ENCODE data around the gene NEUROG1.

The NEUROG1 gene

DNA sequence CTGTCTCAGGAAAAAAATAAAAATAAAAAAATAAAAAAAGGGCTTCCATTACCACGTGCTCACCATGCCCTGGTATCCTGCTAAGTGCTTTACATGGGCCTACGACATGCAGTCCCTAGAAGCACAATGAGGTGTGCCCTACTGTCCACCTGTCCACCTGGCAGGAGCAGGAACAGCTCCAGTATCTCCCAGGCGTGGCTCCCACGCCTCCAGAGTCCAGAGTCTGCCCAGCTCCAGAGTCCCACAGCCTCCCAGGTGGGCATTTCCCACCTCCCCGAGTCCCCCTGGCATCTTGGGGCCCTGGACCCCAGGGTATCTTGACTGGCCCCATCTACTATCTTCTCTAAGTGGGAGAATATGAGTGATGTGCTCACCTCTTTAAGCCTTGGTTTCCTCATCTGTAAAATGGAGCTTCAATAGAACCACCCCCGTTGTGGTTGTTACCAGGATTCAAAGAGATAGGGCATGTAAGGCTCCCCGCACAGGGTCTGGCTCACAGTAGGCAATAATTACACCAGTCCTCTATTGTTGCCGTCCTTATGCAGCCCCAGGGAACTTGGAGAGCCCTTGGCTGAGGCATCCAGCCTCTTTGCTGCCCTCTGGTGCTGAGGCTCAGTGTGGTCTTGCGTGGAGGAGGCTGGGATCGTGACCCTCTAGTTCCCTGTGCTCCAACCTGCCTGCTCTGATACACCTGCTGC lies 34.1 kb upstream of the NEUROG1 start:
- H3K4me1 ChIP-seq (ENCODE audit: control insufficient read depth, insufficient read depth, low read length): no peaks in the 10 kb centered on the region
- no peaks in the 10 kb centered on the region for H3K27me3 ChIP-seq (ENCODE audit: control insufficient read depth, insufficient read depth, low read length)
- no peaks in the 10 kb centered on the region for H3K36me3 ChIP-seq (ENCODE audit: control insufficient read depth, insufficient read depth, low read length)
- H3K4me3 ChIP-seq (ENCODE audit: low read length): no peak overlapping the region
- H3K27ac ChIP-seq (ENCODE audit: low read depth, low read length): no peak overlapping the region
- no peak overlapping the region for H3K9ac ChIP-seq (ENCODE audit: low read length)

DNA sequence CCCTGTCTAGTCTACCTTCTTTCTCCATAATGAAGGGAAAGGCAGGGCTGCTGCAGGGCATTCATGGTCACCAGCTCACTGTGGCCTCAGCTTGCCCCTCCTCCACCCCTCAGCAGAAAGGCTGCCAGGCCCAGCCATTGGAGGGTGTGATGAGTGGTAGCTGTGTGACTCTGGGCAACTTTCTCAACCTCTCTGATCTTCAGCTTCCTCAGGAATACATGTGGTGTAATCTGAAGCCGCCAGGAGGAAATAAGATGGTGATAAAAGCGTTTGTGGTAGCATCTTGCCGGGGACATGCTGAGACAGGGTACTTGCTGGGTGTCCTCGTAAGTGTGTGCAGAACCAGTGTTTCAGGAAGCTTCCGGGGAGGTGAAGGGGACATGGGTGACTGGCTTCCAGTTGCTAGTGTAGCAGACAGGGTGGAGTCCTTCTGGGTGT lies 33.2 kb upstream of the NEUROG1 start:
- Histone ChIP-seq H3K4me3 (ENCODE audit: low read length) (no peak overlapping the region), H3K27ac (ENCODE audit: low read depth, low read length) (no peak overlapping the region), H3K9ac (ENCODE audit: low read length) (no peak overlapping the region), H3K27me3 (ENCODE audit: control insufficient read depth, insufficient read depth, low read length) (no peaks in the 10 kb centered on the region), H3K36me3 (ENCODE audit: control insufficient read depth, insufficient read depth, low read length) (no peaks in the 10 kb centered on the region), H3K4me1 (ENCODE audit: control insufficient read depth, insufficient read depth, low read length) (no peaks in the 10 kb centered on the region)

DNA sequence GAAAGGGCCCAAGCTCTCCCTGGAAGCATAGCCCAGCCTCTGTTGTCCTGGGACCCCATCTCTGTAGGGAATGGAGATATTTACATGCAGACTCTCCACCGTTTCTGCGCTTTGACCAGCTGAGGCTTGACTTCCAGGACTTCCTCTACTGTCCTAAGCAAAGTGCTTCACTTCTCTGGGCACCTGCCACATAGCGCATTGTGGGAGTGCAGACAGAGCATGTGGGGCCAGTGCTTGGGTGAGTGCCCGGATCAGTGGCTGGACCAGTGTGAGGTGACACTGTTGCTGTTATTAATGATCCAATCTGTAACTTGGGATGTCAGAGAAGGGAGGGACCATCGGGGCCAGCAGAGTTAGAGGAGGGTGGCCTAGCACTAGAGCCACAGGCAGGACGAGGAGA lies 32.5 kb upstream of the NEUROG1 start:
- Histone ChIP-seq H3K36me3 (ENCODE audit: control insufficient read depth, insufficient read depth, low read length) (no peaks in the 10 kb centered on the region), H3K9ac (ENCODE audit: low read length) (no peak overlapping the region), H3K4me1 (ENCODE audit: control insufficient read depth, insufficient read depth, low read length) (no peaks in the 10 kb centered on the region), H3K4me3 (ENCODE audit: low read length) (no peak overlapping the region), H3K27ac (ENCODE audit: low read depth, low read length) (no peak overlapping the region), H3K27me3 (ENCODE audit: control insufficient read depth, insufficient read depth, low read length) (no peaks in the 10 kb centered on the region)

DNA sequence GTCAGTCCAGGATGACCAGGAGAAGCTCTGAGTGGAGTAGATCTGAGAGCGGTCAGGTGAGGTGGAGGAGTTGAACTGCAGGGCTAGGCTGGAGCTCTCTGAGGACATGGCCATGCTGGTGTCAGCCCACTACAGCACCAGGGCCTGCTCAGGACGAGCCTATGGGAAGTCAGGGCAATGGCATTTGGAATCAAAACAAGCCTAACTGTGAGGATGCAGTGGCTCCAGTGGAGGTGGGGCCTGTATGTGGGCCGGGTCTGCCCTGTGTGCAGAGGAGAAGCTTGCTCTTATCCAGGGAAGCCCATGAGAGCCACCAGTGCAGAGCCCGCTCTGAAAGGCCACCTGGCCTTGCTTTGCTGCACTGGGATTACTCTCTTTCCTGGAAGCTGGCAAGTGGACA lies 31.9 kb upstream of the NEUROG1 start:
- H3K27me3 ChIP-seq (ENCODE audit: control insufficient read depth, insufficient read depth, low read length): no peaks in the 10 kb centered on the region

DNA sequence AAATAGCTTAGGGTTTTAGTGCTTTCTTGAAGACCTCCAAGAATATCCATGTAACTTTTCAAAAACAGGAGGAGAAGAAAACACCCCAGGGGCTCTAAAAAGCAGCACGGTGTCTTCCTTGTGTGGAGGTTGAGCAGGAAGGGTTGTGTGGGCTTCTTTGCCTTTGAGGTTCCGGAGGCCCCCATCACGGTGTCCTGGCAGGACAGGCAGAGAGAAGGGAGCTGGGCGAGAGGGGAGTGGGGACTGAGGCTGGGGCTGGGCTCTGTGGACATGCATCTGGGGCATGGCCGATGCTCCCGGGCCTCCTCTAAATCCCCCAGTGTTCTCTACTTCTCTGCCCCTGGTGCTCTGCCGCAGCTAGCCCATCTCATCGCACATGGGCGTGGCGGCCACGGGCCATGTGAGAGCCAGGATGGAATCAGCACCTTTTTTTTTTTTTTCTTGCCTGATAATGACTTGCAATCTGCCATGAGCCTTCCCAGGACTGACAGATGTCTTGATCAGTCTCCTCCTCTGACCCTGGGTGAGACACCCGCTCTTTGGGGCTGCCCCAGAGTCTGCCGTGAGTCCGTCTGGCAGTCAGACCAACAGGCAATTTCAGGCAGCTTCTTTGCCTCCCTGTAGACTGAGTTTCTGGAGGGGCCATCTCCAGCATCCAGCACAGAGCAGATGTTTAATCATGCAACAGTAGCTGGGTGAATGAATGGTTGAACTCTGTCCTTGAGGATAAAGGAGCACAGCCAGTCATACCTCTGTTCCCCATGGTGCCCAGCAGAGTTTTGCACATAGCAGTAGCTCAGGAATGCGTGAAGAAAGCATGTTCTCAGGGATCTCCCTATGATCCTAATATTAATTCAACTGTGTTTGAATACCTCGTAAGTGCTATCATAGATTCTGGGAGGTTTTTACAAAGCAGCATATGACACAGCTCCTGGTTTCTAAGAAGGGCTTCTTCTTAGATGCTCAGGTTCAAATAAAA lies 30.9 kb upstream of the NEUROG1 start:
- Histone ChIP-seq H3K27ac (ENCODE audit: low read depth, low read length) (no peak overlapping the region), H3K9ac (ENCODE audit: low read length) (no peak overlapping the region), H3K36me3 (ENCODE audit: control insufficient read depth, insufficient read depth, low read length) (no peaks in the 10 kb centered on the region), H3K27me3 (ENCODE audit: control insufficient read depth, insufficient read depth, low read length) (no peaks in the 10 kb centered on the region), H3K4me3 (ENCODE audit: low read length) (no peak overlapping the region), H3K4me1 (ENCODE audit: control insufficient read depth, insufficient read depth, low read length) (no peaks in the 10 kb centered on the region)

More for the DNA sequence above, 31.9 kb upstream of the NEUROG1 start:
- no peaks in the 10 kb centered on the region for H3K36me3 ChIP-seq (ENCODE audit: control insufficient read depth, insufficient read depth, low read length)
- H3K27ac ChIP-seq (ENCODE audit: low read depth, low read length): no peak overlapping the region
- no peak overlapping the region for H3K4me3 ChIP-seq (ENCODE audit: low read length)
- no peak overlapping the region for H3K9ac ChIP-seq (ENCODE audit: low read length)
- no peaks in the 10 kb centered on the region for H3K4me1 ChIP-seq (ENCODE audit: control insufficient read depth, insufficient read depth, low read length)

DNA sequence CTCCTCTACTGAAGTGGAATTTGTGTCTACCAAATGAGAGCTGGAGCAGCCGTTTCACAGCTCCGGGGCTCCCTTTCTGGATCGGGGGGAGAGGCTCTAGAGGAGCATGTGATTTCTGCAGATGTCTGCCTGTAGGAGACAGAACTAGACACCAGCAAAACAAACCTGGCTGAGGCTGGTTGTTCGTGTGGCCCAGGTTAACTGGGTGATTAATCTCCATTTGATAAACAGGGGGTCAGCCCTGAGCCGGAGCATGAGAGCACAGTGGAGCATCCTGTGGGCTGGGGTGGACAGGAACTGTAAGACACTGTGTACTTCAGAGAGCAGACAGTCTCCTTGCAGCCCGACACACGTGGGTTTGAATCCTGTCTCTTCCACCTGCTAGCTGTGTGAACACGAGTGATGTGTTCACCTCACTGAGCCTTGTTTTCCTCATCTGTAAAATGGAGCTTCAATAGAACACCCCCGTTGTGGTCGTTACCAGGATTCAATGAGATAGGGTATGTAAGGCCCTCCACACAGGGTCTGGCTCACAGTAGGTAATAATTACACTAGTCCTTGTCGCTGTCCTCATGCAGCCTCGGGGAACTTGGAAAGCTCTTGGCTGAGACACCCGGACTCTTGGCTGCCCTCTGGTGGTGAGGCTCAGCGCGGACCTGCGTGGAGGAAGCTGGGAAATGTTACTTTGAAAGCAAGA lies 30.1 kb upstream of the NEUROG1 start:
- Histone ChIP-seq H3K4me1 (ENCODE audit: control insufficient read depth, insufficient read depth, low read length) (no peaks in the 10 kb centered on the region), H3K9ac (ENCODE audit: low read length) (no peak overlapping the region), H3K27me3 (ENCODE audit: control insufficient read depth, insufficient read depth, low read length) (no peaks in the 10 kb centered on the region), H3K27ac (ENCODE audit: low read depth, low read length) (no peak overlapping the region), H3K4me3 (ENCODE audit: low read length) (no peak overlapping the region), H3K36me3 (ENCODE audit: control insufficient read depth, insufficient read depth, low read length) (no peaks in the 10 kb centered on the region)

DNA sequence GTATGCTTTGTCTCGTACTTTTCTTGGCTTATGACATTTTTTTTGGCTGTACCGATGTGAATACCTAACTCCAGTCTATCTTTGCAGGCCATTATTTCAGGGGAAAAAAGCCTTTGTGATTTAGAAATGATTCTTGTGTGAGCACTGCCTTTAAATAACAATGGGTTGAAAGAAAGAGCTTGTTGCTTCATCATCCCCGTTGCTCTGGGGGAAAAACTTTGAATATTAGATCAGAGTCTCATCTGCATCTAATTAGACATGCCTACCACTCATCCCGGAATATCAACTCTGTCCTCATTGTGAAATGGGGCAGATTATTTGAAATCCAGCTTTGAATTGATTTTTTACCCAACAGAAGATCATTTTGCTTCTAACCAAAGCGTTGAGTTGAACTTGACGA lies 29.5 kb upstream of the NEUROG1 start:
- no peaks in the 10 kb centered on the region for H3K4me1 ChIP-seq (ENCODE audit: control insufficient read depth, insufficient read depth, low read length)
- H3K27me3 ChIP-seq (ENCODE audit: control insufficient read depth, insufficient read depth, low read length): no peaks in the 10 kb centered on the region
- H3K4me3 ChIP-seq (ENCODE audit: low read length): no peak overlapping the region
- no peaks in the 10 kb centered on the region for H3K36me3 ChIP-seq (ENCODE audit: control insufficient read depth, insufficient read depth, low read length)
- H3K27ac ChIP-seq (ENCODE audit: low read depth, low read length): no peak overlapping the region
- H3K9ac ChIP-seq (ENCODE audit: low read length): no peak overlapping the region

DNA sequence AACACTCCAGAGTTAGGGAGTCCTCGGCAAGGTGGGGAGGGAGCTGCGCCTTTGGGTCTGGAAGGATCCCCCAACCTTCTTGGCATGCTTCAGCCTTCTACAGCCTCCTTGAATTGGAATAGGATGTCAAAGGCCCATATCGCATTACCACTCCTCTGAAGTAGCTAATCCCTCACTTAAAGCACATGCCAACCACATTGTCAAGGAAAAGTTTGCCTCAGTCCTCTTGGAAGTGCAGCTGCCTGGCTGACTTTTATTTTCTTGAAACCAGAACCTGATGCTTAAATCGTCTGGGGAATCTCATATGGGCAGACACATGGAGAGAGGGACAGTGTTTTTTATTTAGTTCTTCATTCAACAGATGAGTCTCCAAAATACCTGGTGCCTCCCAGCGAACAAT lies 28.6 kb upstream of the NEUROG1 start:
- no peak overlapping the region for H3K27ac ChIP-seq (ENCODE audit: low read depth, low read length)
- no peak overlapping the region for H3K4me3 ChIP-seq (ENCODE audit: low read length)
- H3K27me3 ChIP-seq (ENCODE audit: control insufficient read depth, insufficient read depth, low read length): peaks cover 3% of the 10 kb centered on the region
- H3K9ac ChIP-seq (ENCODE audit: low read length): no peak overlapping the region
- H3K36me3 ChIP-seq (ENCODE audit: control insufficient read depth, insufficient read depth, low read length): no peaks in the 10 kb centered on the region
- H3K4me1 ChIP-seq (ENCODE audit: control insufficient read depth, insufficient read depth, low read length): no peaks in the 10 kb centered on the region

DNA sequence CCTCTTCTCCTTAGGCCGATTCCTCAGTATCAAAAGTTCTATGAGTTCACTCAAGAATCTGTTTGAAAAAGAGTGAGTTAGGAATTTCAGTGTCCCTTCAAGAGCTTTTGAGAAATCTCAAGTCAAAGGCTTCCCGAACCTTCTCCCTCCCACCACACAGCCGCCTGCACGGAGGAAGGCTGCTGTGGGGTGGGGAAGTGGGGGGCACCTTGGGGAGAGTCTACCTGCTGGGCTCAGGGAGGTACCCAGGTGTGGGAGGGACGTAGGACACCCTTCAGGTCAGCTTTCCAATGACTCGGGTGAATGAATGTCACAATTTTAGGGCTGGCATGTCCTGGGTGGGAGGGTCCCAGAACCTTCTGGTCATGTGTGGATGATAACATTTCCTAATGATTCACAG lies 25.5 kb upstream of the NEUROG1 start:
- H3K9ac ChIP-seq (ENCODE audit: low read length): no peak overlapping the region
- H3K4me1 ChIP-seq (ENCODE audit: control insufficient read depth, insufficient read depth, low read length): no peaks in the 10 kb centered on the region

DNA sequence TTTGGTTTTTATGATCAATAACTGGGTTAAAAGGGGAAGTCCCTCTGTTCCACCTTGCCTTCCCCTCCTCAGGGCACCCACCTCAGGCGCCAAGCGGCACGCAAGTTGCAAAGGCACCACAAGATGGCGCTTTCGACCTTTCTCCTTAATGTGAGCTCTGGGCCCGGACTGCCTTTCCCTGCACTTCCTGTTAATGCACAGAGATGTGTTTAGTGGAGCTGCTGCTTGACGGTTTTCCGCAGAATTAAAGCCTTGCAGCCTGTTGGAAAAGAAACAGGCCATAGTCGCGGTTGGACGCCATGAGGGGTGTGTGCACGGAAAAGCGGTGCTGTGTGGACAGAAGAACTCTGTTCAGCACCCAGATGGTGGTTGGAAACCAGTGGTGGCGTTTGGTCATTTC lies 25.1 kb upstream of the NEUROG1 start:
- H3K4me3 ChIP-seq (ENCODE audit: low read length): no peak overlapping the region
- no peak overlapping the region for H3K9ac ChIP-seq (ENCODE audit: low read length)
- H3K36me3 ChIP-seq (ENCODE audit: control insufficient read depth, insufficient read depth, low read length): no peaks in the 10 kb centered on the region
- H3K4me1 ChIP-seq (ENCODE audit: control insufficient read depth, insufficient read depth, low read length): no peaks in the 10 kb centered on the region
- H3K27me3 ChIP-seq (ENCODE audit: control insufficient read depth, insufficient read depth, low read length): peaks cover 4% of the 10 kb centered on the region
- H3K27ac ChIP-seq (ENCODE audit: low read depth, low read length): no peak overlapping the region

More for the DNA sequence above, 25.5 kb upstream of the NEUROG1 start:
- H3K36me3 ChIP-seq (ENCODE audit: control insufficient read depth, insufficient read depth, low read length): no peaks in the 10 kb centered on the region
- peaks cover 4% of the 10 kb centered on the region for H3K27me3 ChIP-seq (ENCODE audit: control insufficient read depth, insufficient read depth, low read length)
- no peak overlapping the region for H3K27ac ChIP-seq (ENCODE audit: low read depth, low read length)
- H3K4me3 ChIP-seq (ENCODE audit: low read length): no peak overlapping the region

DNA sequence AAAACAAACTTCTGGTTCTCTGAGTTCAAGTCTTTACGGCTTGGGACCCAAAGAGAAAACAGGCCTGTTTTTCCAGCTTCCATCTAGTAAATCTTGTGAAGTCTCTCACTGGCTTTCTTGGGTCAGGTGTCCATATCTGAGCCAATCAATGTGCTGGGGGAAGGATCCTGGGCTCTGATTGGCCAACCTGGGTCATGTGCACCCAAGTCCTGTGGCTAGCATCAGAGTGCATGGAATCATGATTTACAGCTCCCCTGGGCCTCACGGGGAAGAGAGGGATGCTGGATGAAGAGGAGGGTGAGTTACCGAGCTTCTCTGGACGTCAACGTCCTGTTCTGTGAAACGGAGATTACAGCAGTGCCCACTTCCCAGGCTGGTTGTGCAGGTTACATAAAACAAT lies 23.6 kb upstream of the NEUROG1 start:
- no peaks in the 10 kb centered on the region for H3K4me1 ChIP-seq (ENCODE audit: control insufficient read depth, insufficient read depth, low read length)
- no peaks in the 10 kb centered on the region for H3K36me3 ChIP-seq (ENCODE audit: control insufficient read depth, insufficient read depth, low read length)
- H3K27ac ChIP-seq (ENCODE audit: low read depth, low read length): no peak overlapping the region
- no peak overlapping the region for H3K9ac ChIP-seq (ENCODE audit: low read length)
- peaks cover 4% of the 10 kb centered on the region for H3K27me3 ChIP-seq (ENCODE audit: control insufficient read depth, insufficient read depth, low read length)
- no peak overlapping the region for H3K4me3 ChIP-seq (ENCODE audit: low read length)

DNA sequence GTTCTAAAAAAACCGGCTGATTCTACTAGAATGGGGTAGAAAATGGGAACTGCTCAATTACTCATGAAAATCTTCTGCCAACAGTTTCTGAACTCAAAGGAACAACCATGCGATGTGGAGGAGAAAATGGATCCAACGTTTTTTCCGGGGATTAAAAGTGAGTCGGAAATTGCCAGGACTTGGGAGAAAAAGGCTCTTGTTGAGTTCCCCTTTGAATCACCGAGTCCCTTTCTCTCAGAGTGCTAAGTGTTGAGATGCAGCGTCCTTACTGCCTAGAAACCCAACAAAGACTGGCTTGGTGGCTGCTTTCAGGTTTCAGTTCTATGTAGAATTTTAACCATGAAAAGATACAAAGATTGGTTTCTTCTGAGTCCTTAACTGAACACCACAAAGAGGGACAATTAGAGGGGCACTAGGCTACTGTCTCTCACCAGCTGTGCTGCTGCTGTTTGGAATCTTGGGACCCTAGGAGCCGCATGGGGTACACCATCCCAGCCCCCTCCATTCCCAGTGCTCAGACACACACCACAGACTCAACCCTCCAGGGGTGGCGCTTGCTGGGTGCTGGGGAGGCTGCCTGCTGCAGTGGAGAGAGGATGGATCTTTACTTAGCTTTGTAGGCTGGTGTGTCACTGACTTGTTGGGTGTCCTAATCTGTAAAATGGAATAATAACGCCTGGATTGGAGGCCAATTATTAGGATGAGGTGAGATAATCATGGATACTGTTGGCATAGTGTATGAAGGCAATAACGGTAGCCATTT lies 21.5 kb upstream of the NEUROG1 start:
- Histone ChIP-seq H3K4me1 (ENCODE audit: control insufficient read depth, insufficient read depth, low read length) (no peaks in the 10 kb centered on the region), H3K9ac (ENCODE audit: low read length) (no peak overlapping the region), H3K27ac (ENCODE audit: low read depth, low read length) (no peak overlapping the region)

More for the DNA sequence above, 21.5 kb upstream of the NEUROG1 start:
- Histone ChIP-seq H3K27me3 (ENCODE audit: control insufficient read depth, insufficient read depth, low read length) (peaks cover 4% of the 10 kb centered on the region), H3K36me3 (ENCODE audit: control insufficient read depth, insufficient read depth, low read length) (no peaks in the 10 kb centered on the region), H3K4me3 (ENCODE audit: low read length) (no peak overlapping the region)
